MV-4-11 (cell line): Measurements from ENCODE around the gene TRAFD1.
"Not testable (repeated sequence)": the region's sequence is repeated elsewhere in the genome, so short reads cannot be mapped to it uniquely, and the experiment has no call there.

Source experiments
- DNase-seq: peaks from one replicate; lab custom pipeline; 2025; lab: John Stamatoyannopoulos, UW

Gene TRAFD1

GRCh38 chr12:112116232-112117060 lies 8.9 kb upstream of the TRAFD1 start:
- DNase-seq, result peak; percentile 83

- no peak for DNase-seq
These were observed 7.7 kb upstream of the TRAFD1 start for GRCh38 chr12:112117685-112118084.

- DNase-seq, result no peak
These were observed 3.4 kb upstream of the TRAFD1 start for GRCh38 chr12:112121780-112122565.

GRCh38 chr12:112122823-112123690 lies 2.3 kb upstream of the TRAFD1 start:
- no peak for DNase-seq

GRCh38 chr12:112124918-112125249 lies 476 bp upstream of the TRAFD1 start:
- DNase-seq, result no peak

GRCh38 chr12:112126000-112126438 lies 659 bp downstream of the TRAFD1 start:
- DNase-seq, result no peak

GRCh38 chr12:112126911-112127310 lies 1.6 kb downstream of the TRAFD1 start:
- no peak for DNase-seq

GRCh38 chr12:112130441-112130998 lies 5.2 kb downstream of the TRAFD1 start:
- DNase-seq, result peak; percentile 97

- no peak for DNase-seq
These were observed 6.3 kb downstream of the TRAFD1 start for GRCh38 chr12:112131686-112132085.

- no peak for DNase-seq
These were observed 8.1 kb downstream of the TRAFD1 start for GRCh38 chr12:112133418-112133817.

GRCh38 chr12:112134731-112135130 lies 9.4 kb downstream of the TRAFD1 start:
- DNase-seq, result no peak

- peak; percentile 93 for DNase-seq
These were observed 15.4 kb downstream of the TRAFD1 start for GRCh38 chr12:112140728-112141127.

GRCh38 chr12:112146123-112146522 lies 20.8 kb downstream of the TRAFD1 start:
- no peak for DNase-seq

- no peak for DNase-seq
These were observed 22.7 kb downstream of the TRAFD1 start for GRCh38 chr12:112148031-112148513.

GRCh38 chr12:112149596-112149995 lies 24.2 kb downstream of the TRAFD1 start:
- DNase-seq, result no peak

- no peak for DNase-seq
These were observed 26.6 kb downstream of the TRAFD1 start for GRCh38 chr12:112151766-112152541.

- no peak for DNase-seq
These were observed 28.0 kb downstream of the TRAFD1 start for GRCh38 chr12:112153181-112153892.

GRCh38 chr12:112153893-112154219 lies 28.5 kb downstream of the TRAFD1 start:
- no peak for DNase-seq

GRCh38 chr12:112158461-112159145 lies 33.2 kb downstream of the TRAFD1 start:
- DNase-seq, result not testable (repeated sequence)

GRCh38 chr12:112159146-112159541 lies 33.8 kb downstream of the TRAFD1 start:
- DNase-seq, result no peak
